ENCODE measurements around the gene PHACTR1. TPM values are rescaled to one million over a fixed set of nuclear protein-coding genes. Genes with fewer than 3 reads are reported as not detected.

The PHACTR1 gene
- total and polyA plus RNA-seq, 2 experiments from 2014 or later = 0.65 to 3.2 TPM

- TF ChIP-seq EZH2phosphoT487 (IDR thresholded peaks at IDR 0.05; ENCODE audit: insufficient read depth, low read depth) (no peak), EZH2 (IDR thresholded peaks at IDR 0.05; ENCODE audit: insufficient read depth, poor library complexity, severe bottlenecking) (no peak)
- in situ Hi-C loops (cut with MboI) = loop anchor here (10.0 to 25.0 kb wide), 2 partner anchors 399 to 621 kb away; no protein-coding TSS in a partner anchor
- WGBS, 2 experiments (ENCODE audit: low coverage in 1 of 2, low lambda C conversion rate in 2 of 2, missing lambda C conversion rate in 2 of 2) = 75 to 85% methylated on average over 5 of the region's 5 CpGs
These were observed 199.4 kb downstream of the PHACTR1 start for GRCh38 chr6:12916006-12916405.

GRCh38 chr6:12916420-12917136 lies 200.0 kb downstream of the PHACTR1 start:
- DNase-seq = no peak
- Histone ChIP-seq H3K27ac (no peak overlapping the region), H3K4me1 (ENCODE audit: insufficient read depth) (no peaks in the 10 kb centered on the region), H4K20me1 (ENCODE audit: insufficient read depth) (no peaks in the 10 kb centered on the region), H3F3A (ENCODE audit: insufficient read depth) (no peaks in the 10 kb centered on the region), H3K9me2 (ENCODE audit: insufficient read depth) (no peaks in the 10 kb centered on the region), H3K36me3 (ENCODE audit: low read depth) (no peaks in the 10 kb centered on the region), H3K4me2 (ENCODE audit: unreplicated experiment) (no peak overlapping the region), H3K9ac (no peak overlapping the region), H3K4me3 (no peak overlapping the region), H2AFZ (no peak overlapping the region), H3K9me3 (ENCODE audit: low read depth) (no peaks in the 10 kb centered on the region), H3K27me3 (replicated peaks; ENCODE audit: insufficient read depth) (peaks cover 14% of the 10 kb centered on the region), H3K79me2 (ENCODE audit: insufficient read depth) (no peaks in the 10 kb centered on the region)
- in situ Hi-C loops (cut with MboI) = loop anchor here (10.0 to 25.0 kb wide), 2 partner anchors 398 to 621 kb away; no protein-coding TSS in a partner anchor
- WGBS, 2 experiments (ENCODE audit: low coverage in 1 of 2, low lambda C conversion rate in 2 of 2, missing lambda C conversion rate in 2 of 2) = 74 to 78% methylated on average over 3 of the region's 3 CpGs
- no peak for TF ChIP-seq EZH2phosphoT487 (IDR thresholded peaks at IDR 0.05; ENCODE audit: insufficient read depth, low read depth)
- TF ChIP-seq EZH2 (IDR thresholded peaks at IDR 0.05; ENCODE audit: insufficient read depth, poor library complexity, severe bottlenecking) = no peak

More at GRCh38 chr6:12916006-12916405, 199.4 kb downstream of the PHACTR1 start:
- Histone ChIP-seq H3K36me3 (ENCODE audit: low read depth) (no peaks in the 10 kb centered on the region), H3F3A (ENCODE audit: insufficient read depth) (no peaks in the 10 kb centered on the region), H3K27ac (no peak overlapping the region), H3K4me2 (ENCODE audit: unreplicated experiment) (no peak overlapping the region), H3K79me2 (ENCODE audit: insufficient read depth) (no peaks in the 10 kb centered on the region), H3K4me3 (no peak overlapping the region), H3K9ac (no peak overlapping the region), H3K9me3 (ENCODE audit: low read depth) (no peaks in the 10 kb centered on the region), H3K9me2 (ENCODE audit: insufficient read depth) (no peaks in the 10 kb centered on the region), H4K20me1 (ENCODE audit: insufficient read depth) (no peaks in the 10 kb centered on the region), H2AFZ (no peak overlapping the region), H3K27me3 (replicated peaks; ENCODE audit: insufficient read depth) (peaks cover 14% of the 10 kb centered on the region), H3K4me1 (ENCODE audit: insufficient read depth) (no peaks in the 10 kb centered on the region)
- no peak for DNase-seq

- TF ChIP-seq EZH2 (IDR thresholded peaks at IDR 0.05; ENCODE audit: insufficient read depth, poor library complexity, severe bottlenecking) (no peak), EZH2phosphoT487 (IDR thresholded peaks at IDR 0.05; ENCODE audit: insufficient read depth, low read depth) (no peak)
- no peaks in the 10 kb centered on the region for H3K4me1 ChIP-seq (ENCODE audit: insufficient read depth)
- no peak overlapping the region for H3K27ac ChIP-seq
- H3K9me2 ChIP-seq (ENCODE audit: insufficient read depth) = no peaks in the 10 kb centered on the region
- H3K79me2 ChIP-seq (ENCODE audit: insufficient read depth) = no peaks in the 10 kb centered on the region
- H3K9ac ChIP-seq = no peak overlapping the region
- no peaks in the 10 kb centered on the region for H3F3A ChIP-seq (ENCODE audit: insufficient read depth)
- H2AFZ ChIP-seq = no peak overlapping the region
- H3K4me2 ChIP-seq (ENCODE audit: unreplicated experiment) = no peak overlapping the region
- H3K27me3 ChIP-seq (replicated peaks; ENCODE audit: insufficient read depth) = peaks cover 7% of the 10 kb centered on the region; the same call in 1 of the 2 replicates
- H4K20me1 ChIP-seq (ENCODE audit: insufficient read depth) = no peaks in the 10 kb centered on the region
- no peak overlapping the region for H3K4me3 ChIP-seq
- DNase-seq = no peak
- H3K36me3 ChIP-seq (ENCODE audit: low read depth) = no peaks in the 10 kb centered on the region
- in situ Hi-C loops (cut with MboI) = loop anchor here (25.0 kb wide), 1 partner anchor 616 kb away; no protein-coding TSS in a partner anchor
- no peaks in the 10 kb centered on the region for H3K9me3 ChIP-seq (ENCODE audit: low read depth)
These were observed 204.9 kb downstream of the PHACTR1 start for GRCh38 chr6:12921467-12921866.

GRCh38 chr6:12923644-12924235 lies 207.2 kb downstream of the PHACTR1 start:
- Histone ChIP-seq H3K27ac (no peak overlapping the region), H3K9me2 (ENCODE audit: insufficient read depth) (no peaks in the 10 kb centered on the region), H3K4me3 (no peak overlapping the region), H3K27me3 (replicated peaks; ENCODE audit: insufficient read depth) (peaks cover 7% of the 10 kb centered on the region; the same call in 1 of the 2 replicates), H3K36me3 (ENCODE audit: low read depth) (no peaks in the 10 kb centered on the region), H3K79me2 (ENCODE audit: insufficient read depth) (no peaks in the 10 kb centered on the region), H4K20me1 (ENCODE audit: insufficient read depth) (no peaks in the 10 kb centered on the region), H3K9me3 (ENCODE audit: low read depth) (no peaks in the 10 kb centered on the region), H3F3A (ENCODE audit: insufficient read depth) (no peaks in the 10 kb centered on the region), H2AFZ (no peak overlapping the region), H3K9ac (no peak overlapping the region), H3K4me2 (ENCODE audit: unreplicated experiment) (no peak overlapping the region), H3K4me1 (ENCODE audit: insufficient read depth) (no peaks in the 10 kb centered on the region)
- no peak for TF ChIP-seq EZH2phosphoT487 (IDR thresholded peaks at IDR 0.05; ENCODE audit: insufficient read depth, low read depth)
- no peak for TF ChIP-seq EZH2 (IDR thresholded peaks at IDR 0.05; ENCODE audit: insufficient read depth, poor library complexity, severe bottlenecking)
- WGBS, 2 experiments (ENCODE audit: low coverage in 1 of 2, low lambda C conversion rate in 2 of 2, missing lambda C conversion rate in 2 of 2) = 57 to 61% methylated on average over 3 of the region's 3 CpGs
- in situ Hi-C loops (cut with MboI) = loop anchor here (25.0 kb wide), 1 partner anchor 614 kb away; no protein-coding TSS in a partner anchor
- DNase-seq = no peak

Measured in GM23248 (cell line).